GM19455 (cell line): ENCODE results near the gene KCNH4.
"Not testable (repeated sequence)": the region's sequence is repeated elsewhere in the genome, so short reads cannot be mapped to it uniquely, and the experiment has no call there.

Experiments used
- ATAC-seq: cut with Tn5 transposase; IDR thresholded peaks from one replicate; pipeline ENCODE4 v1.9.1; 2021; ENCODE audit not compliant: unreplicated experiment

The KCNH4 gene

GRCh38 chr17:42193969-42194899 lies 13.3 kb upstream of the KCNH4 start, which contains the start of gene GHDC:
GHDC (minus strand) TSS chr17:42194494; CDS start chr17:42193581, 913 bp downstream.
- ATAC-seq = peak; percentile 82

GRCh38 chr17:42193216-42193968 lies 12.4 kb upstream of the KCNH4 start:
- no peak for ATAC-seq

- ATAC-seq = no peak
These were observed 11.5 kb upstream of the KCNH4 start for GRCh38 chr17:42192189-42193126.

GRCh38 chr17:42191275-42191608 lies 10.3 kb upstream of the KCNH4 start:
- no peak for ATAC-seq

- no peak for ATAC-seq
These were observed 9.7 kb upstream of the KCNH4 start for GRCh38 chr17:42190491-42191274.

- no peak for ATAC-seq
These were observed 8.7 kb upstream of the KCNH4 start for GRCh38 chr17:42189651-42189965.

- ATAC-seq = no peak
These were observed 8.1 kb upstream of the KCNH4 start for GRCh38 chr17:42188749-42189650.

GRCh38 chr17:42187833-42188232 lies 6.9 kb upstream of the KCNH4 start:
- ATAC-seq = no peak

- not testable (repeated sequence) for ATAC-seq
These were observed 5.2 kb upstream of the KCNH4 start for GRCh38 chr17:42186191-42186590.

GRCh38 chr17:42185621-42185930 lies 4.6 kb upstream of the KCNH4 start:
- ATAC-seq = no peak

- ATAC-seq = no peak
These were observed 4.0 kb upstream of the KCNH4 start, which contains the start of gene HCRT for GRCh38 chr17:42184713-42185620. HCRT (minus strand) TSS chr17:42185452; CDS start chr17:42185365, 87 bp downstream.

GRCh38 chr17:42183741-42184711 lies 3.1 kb upstream of the KCNH4 start:
- ATAC-seq = peak; percentile 55

- no peak for ATAC-seq
These were observed 2.2 kb upstream of the KCNH4 start for GRCh38 chr17:42182927-42183734.

GRCh38 chr17:42181851-42182207 lies 887 bp upstream of the KCNH4 start:
- ATAC-seq = no peak

- no peak for ATAC-seq
These were observed 476 bp downstream of the KCNH4 start for GRCh38 chr17:42180411-42180921.

GRCh38 chr17:42179911-42180410 lies 981 bp downstream of the KCNH4 start:
- no peak for ATAC-seq
